ENCODE results near the gene GRM1. TPM values are rescaled to one million over a fixed set of nuclear protein-coding genes. Genes with fewer than 3 reads are reported as not detected.

GRM1 gene
- total RNA-seq = 0.21 and 0.75 TPM in 2 replicates
- polyA plus RNA-seq (2012) = 0.04 TPM

DNA sequence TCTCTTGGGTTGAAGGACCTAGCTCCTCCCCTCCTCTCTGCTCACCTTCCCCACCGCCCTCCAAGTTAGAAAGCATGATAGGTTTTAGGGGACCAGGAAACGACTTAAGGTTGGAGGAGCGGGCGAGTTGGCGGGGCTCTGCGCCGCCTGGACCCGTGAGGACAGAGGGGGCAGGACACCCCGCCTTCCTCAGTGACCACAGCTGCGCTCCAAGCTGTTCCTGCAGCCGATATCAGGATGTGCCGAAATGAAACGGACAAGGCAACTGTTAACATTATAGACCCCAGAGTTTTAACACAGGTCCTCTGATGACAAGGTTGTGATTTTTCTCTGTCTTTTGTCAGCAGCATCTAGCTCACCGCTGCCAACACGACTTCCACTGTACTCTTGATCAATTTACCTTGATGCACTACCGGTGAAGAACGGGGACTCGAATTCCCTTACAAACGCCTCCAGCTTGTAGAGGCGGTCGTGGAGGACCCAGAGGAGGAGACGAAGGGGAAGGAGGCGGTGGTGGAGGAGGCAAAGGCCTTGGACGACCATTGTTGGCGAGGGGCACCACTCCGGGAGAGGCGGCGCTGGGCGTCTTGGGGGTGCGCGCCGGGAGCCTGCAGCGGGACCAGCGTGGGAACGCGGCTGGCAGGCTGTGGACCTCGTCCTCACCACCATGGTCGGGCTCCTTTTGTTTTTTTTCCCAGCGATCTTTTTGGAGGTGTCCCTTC is at the start of gene GRM1:
Gene GRM1 (plus strand): TSS at position 212 of the 722 bp plus-strand sequence. CDS start 456 bp downstream, at position 668.
- no peak for DNase-seq (ENCODE audit: low read depth)

DNA sequence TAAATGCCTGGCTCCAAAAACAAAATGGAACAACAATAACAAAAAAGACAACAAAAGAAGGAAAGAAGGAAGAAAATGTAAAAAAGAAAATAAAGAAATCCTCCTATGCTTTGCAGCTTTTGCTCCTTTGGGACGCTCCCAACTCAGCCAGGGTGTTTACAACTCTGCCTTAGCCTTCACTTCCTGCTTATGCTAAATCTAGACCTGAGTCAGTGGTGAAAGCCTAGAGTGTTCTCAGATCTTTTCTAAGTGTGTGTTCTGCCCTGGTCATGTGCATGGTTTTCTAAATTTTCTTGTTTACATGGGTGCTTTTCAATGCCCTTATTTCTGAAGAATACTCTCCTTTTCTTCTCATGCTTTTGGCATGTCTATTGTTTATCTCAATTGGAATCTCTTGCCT is 19.5 kb upstream of the GRM1 start:
- DNase-seq (ENCODE audit: low read depth) = no peak

DNA sequence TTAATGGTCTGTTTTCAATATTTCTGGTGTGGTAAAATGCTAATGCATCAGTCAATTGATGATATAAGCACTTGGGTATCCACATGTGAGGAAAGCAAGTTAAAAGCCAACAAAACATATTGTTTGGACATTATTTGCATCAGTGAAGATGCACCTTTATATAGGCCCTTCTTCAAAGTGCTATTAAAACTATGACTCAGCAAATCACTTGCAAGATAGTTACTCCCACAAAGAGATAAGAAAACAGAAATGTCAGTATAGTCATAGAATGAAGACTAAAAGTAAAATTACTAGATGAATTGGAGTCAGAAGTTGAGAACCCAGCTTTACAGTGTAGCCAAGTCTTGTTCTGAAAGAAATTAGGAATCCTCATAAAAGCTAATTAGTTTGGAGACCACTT is 14.6 kb upstream of the GRM1 start:
- no peak for DNase-seq (ENCODE audit: low read depth)

DNA sequence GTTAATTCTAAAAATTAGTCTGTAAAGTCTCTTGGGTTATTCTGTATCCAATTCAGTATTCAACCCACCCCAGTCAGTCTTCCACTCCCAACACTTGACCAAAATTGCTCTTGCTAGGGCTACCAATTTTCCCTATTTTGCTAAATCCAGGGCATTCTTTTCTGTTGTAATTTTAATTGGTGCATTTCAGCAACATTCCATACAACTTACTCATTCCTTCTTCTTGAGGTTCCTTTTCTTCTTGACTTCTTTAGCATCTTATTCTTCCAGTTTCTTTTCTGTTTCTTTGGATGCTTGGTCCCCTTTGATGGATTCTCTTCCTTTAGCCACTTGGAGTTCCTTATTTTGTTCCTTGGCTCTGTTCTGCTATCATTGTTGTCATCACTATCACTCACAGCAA is 11.2 kb upstream of the GRM1 start:
- DNase-seq (ENCODE audit: low read depth) = no peak

DNA sequence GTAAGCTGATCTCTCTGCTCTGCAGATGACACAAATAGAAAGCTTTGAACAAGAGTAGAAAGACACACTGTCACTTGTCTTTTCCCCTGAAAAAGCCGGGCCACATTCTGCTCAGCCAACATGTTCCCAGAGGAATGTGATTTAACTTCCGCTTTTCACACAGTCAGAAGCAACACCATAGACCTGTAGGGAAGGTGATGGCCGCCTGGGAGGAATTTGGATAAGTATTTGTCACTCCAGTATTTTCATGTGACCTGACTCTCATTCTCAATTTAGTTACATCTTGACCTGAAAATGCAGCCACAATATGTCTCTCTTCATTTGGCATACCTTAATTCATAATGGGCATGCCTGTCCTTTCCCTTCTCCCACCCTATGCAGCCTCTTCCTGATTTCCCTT is 2.0 kb upstream of the GRM1 start:
- no peak for DNase-seq (ENCODE audit: low read depth)

DNA sequence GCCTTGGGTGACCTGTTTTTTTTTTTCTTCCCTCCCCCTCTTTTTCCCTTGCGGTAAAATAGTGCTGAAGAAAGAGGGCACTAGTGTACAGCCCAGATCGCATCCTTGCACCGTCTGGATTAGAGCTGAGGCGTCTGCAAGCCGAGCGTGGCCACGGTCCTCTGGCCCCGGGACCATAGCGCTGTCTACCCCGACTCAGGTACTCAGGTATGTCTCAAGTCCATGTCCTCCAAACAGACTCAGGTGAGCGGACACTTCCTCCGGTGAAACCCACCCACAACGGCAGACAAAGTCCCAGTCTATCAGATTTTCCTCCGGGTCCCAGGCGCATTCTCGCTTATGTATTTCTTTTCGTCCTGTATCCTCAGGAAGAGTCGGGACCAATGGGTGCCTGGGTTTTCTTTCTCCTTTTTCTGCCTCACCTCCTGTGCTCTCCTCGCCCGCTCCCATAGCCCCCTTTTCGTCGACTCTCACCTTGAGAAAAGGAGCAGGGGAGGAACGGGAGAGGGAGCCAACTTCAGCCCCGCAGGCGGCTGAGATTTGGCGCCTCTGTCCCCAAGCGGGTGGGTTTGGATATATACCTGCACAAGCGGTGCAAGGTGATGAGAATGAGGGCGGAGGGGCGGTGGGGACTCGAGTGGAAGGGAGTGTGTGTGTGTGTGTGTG is 1.1 kb upstream of the GRM1 start:
- DNase-seq (ENCODE audit: low read depth) = peak; percentile 3

DNA sequence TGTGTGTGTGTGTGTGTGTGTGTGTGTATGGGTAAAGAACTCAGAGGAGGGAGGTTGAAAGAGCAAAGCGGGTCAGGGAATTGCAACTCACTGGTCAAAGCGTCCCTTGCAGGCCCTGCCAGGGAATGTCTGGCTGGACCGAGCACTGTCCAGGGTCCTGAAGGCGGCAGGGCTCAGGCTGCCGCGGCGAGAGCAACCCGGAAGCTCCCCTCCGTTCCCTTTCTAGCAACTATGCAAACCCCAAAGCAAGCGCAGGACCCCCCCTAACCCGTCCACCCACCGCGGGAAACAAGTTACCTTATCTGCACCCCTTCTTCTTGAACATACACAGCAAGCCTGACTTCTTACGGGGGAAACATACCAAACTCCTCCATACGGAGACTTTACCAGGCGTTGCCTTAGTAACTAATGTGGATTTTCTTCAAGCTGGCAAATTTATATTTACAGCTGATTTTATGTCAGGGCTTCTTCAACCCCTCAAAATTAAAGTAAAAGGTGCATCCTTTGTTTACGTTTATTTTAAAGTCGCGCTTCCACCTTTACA is 538 bp upstream of the GRM1 start:
- peak; percentile 72 for DNase-seq (ENCODE audit: low read depth)

DNA sequence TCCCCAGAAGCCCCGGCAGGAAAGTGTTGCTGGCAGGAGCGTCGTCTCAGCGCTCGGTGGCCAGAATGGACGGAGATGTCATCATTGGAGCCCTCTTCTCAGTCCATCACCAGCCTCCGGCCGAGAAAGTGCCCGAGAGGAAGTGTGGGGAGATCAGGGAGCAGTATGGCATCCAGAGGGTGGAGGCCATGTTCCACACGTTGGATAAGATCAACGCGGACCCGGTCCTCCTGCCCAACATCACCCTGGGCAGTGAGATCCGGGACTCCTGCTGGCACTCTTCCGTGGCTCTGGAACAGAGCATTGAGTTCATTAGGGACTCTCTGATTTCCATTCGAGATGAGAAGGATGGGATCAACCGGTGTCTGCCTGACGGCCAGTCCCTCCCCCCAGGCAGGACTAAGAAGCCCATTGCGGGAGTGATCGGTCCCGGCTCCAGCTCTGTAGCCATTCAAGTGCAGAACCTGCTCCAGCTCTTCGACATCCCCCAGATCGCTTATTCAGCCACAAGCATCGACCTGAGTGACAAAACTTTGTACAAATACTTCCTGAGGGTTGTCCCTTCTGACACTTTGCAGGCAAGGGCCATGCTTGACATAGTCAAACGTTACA is 817 bp downstream of the GRM1 start:
- DNase-seq (ENCODE audit: low read depth) = no peak

DNA sequence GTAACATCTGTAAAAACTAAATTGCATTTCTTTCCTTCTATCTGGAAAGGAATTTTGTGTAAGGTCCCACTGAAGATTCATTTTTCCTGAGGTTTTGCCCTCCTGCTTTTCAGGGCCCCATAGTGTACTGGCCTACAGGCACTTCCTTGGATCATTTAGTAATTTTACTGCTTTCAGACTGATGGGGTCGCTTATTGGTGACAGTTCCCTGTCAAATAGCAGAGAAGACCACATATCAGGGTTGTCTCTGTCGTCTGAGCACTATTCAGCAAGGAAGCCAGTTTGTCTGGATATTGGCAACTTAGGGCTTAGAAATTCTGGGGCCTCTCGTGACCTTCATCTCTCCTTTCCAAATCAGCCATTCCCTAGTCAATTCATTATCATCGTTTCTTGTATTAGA is 3.5 kb downstream of the GRM1 start:
- DNase-seq (ENCODE audit: low read depth) = no peak

DNA sequence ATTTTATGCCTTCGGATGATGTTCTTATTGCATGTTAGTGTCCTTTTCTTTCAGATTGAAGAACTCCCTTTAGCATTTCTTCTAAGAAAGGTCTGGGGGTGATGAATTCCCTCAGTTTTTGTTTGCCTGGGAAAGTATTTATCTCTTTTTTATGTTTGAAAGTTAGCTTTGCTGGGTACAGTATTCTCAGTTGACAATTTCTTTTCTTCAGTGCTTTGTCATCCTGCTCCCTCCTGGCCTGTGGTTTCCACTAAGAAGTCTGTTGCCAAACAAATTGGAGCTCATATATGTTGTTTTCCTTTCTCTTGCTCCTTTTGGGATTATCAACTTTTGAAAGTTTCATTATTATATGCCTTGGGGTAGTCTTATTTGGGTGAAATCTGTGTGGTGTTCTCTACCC is 11.5 kb downstream of the GRM1 start:
- DNase-seq (ENCODE audit: low read depth) = no peak

DNA sequence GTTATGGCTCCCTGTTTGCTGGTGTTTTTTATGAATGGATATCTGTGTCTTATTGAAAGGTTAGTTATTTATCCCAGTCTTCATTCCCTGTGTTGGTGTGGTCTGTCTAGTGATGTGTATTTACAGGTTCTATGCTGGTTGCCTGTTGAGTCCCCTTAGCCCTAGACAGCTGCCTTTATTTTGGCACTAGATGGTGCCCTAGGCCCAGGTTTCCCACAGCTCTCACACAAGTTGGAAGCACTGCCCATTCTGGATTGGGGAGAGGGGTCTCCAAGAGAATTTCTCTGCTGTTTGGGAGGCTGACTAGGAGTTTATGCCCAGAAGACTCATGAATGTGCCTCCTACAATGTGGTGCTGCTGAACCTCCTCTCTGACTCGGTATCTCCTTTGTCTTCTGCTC is 12.4 kb downstream of the GRM1 start:
- DNase-seq (ENCODE audit: low read depth) = peak; percentile 38

DNA sequence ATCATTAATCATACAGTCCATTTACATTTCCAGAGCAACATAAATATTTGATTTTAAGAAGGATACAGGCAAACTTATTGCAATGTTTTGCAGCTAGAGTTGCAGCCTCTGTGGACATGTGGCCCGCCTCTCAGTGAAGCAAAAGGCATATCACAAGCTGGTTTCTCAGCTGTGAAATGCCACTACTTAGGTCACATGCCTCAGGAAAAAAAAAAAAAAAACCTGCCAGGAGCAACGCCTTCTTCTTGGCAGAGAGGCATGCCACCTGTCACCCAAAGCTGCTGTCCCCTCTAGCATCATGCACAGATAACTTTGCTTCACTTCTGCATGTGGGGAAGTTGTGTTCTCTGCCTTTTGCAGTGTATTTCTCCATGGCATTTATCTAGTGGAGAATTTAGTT is 18.5 kb downstream of the GRM1 start:
- peak; percentile 49 for DNase-seq (ENCODE audit: low read depth)

DNA sequence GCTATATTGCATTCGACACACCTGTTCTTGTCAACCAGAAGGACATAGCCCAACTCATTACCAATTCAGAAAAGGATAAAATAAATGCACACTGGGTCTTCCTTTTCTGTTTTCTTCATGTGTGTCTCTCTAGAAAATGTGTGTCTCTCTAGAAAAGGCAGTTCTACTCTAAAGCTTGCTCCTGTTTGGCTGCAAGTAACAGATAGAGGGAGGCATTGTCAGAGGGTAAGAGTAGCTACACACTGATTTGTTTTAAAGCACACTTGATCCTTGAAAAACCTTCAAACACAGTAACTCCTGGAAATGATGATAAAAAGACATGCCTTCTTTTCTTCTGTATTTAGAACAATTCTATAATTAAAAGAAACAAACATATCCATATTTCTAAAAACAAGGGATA is 21.3 kb downstream of the GRM1 start:
- no peak for DNase-seq (ENCODE audit: low read depth)

DNA sequence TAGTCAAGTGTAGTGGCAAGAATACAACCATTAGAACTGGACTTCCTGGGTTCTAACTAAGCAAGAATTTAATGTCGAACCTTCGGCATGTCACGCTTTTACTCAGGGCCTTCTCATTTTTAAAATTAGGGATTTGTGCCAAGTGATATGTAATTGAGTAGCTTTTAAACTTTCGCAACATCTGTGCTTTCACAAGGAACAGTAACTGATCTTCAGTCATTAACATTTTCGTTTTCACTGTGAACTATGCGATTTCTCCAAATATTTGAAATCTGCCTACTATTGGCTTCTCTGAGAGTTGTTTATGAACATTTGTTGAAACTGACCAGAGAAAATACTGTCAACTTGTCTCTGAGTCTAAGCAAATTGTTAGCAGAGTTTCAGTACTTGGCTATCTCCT is 27.6 kb downstream of the GRM1 start:
- peak; percentile 14 for DNase-seq (ENCODE audit: low read depth)

DNA sequence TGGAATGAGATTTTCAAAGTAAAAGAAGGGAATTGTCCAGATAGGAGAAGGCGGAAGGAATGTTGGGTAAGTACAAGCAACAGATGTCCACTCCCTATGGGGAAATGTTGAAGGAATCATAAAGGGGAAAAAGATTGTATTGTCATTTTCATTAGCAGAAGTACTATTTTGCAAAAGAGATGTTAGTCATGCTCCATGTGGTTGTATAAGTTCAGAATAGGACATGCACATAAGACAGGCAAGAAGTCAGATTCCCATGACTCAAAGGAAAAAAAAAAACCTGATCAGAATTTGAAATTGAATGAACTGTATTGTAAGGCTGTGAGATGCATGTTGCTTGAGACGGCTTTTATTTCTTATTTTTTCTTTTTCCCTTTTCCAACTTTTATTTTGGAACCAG is 36.8 kb downstream of the GRM1 start:
- no peak for DNase-seq (ENCODE audit: low read depth)

DNA sequence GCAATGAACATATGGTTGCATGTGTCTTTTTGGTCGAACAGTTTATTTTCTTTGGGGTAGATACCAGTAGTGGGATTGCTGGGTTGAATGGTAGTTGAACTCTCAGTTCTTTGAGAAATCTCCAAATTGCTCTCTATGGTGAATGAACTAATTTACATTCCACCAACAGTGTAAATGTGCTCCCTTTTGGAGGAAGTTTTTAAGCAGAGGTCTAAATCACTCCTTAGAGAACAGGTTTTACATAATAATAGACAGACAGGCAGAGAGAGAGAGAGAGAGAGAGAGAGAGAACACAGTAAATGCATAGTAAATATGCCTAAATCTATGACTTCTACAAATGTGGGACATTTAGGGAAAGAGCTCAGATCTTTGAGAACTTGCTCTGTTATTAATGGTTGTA is 37.6 kb downstream of the GRM1 start:
- no peak for DNase-seq (ENCODE audit: low read depth)

DNA sequence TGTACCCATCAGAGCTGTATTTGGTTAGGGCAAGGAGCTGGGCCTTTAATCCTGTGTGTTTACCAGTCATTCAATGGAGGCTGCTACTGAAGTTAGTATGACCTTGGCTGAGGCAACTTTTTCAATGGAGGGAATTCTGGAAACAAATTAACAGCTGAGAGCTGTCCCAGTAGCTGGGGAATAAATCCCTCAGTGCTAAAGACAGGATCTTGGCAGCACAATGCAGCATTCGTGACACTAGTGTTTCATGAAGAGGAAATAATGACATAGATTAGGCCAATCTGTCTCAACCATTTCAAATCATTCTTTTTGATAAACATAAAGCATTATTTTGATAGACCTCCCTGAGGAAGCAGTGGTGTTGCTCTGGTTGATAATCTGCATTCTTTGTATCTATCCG is 42.9 kb downstream of the GRM1 start:
- no peak for DNase-seq (ENCODE audit: low read depth)

DNA sequence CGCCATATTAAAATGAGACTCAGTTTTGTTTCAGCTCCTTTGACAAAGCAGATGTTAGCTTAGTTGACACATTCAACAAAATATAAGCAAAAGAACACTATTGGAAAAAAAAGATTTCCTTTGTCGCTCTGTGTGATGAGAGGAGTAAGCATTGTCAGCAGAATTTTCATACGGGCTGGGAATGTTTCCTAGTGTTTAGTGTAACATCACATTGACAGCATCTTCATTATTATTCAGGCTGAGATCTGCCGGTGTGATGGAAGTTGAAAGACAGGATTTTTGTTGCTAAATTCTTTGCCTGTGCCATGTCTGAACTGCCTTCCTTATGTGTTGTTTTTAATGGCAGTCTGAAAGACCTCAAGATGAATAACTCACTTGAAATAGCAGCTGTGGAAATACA is 49.1 kb downstream of the GRM1 start:
- no peak for DNase-seq (ENCODE audit: low read depth)

DNA sequence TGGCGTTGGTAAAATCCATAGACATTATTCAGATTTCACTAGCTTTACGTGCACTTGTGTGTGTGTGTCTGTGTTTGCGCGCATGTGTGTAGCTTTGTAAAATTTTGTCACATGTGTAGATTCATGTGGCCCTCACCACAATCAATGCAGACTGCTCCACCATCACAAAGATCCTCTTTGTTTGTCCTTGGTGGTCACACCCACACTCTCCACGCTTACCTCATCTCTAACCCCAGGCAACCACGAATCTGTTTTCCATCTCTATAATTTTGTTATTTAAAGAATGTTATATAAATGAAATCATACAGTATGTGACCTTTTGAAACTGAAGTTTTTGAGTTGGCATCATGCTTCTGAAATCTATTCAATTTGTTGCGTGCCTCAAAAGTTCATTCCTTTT is 58.5 kb downstream of the GRM1 start:
- DNase-seq (ENCODE audit: low read depth) = no peak

DNA sequence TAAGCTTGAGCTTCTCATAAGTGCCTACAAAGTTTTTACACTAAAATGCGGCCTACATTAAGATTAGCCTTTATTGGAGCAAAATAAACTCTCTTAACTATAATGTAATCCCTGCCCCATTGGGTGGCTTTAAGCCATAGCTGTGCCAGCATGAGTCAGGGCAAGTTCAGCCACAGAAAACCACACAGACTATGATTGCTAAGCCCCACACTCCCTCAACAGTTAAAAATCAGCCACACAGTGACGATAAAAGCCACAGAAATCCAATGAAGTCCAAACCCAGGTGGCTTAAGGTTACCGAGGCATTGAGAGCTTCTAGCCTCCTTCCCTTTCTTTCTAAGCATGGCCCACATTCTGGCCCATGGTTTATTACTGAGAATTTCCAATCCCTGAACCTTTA is 61.6 kb downstream of the GRM1 start:
- DNase-seq (ENCODE audit: low read depth) = peak; percentile 83

DNA sequence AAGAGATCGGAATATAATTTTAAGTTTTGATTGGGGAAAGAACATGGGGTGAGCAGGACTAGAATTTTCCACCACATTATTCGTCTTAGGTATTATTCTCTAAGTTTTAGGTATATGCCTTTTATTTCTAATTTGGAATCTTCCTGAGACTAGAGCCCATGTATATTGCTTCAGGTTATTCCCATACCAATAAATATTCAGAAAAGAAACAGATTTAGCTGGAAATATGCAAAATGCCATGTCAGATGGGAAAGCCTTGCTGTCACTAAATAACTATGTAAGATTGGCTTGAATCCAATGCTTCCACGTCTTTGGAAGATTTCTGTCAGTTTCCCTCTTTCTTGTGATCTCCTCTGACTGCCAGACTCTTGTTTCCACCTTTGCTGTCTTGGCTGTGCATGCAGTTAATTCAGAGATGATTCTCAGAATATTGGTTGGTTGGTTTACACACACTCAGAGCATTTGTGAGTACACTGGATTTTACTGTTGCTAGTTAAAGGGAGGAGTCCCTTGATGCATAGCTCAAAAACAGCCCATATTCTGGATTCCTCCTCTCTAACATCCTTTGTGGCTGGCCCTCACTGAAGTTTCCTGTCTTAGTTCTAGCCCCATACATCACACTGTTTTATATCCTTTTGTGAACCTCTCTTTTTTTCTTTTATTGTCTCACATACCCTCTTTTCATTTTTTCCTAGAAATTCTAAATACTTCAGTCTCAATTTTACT is 64.3 kb downstream of the GRM1 start:
- no peak for DNase-seq (ENCODE audit: low read depth)

DNA sequence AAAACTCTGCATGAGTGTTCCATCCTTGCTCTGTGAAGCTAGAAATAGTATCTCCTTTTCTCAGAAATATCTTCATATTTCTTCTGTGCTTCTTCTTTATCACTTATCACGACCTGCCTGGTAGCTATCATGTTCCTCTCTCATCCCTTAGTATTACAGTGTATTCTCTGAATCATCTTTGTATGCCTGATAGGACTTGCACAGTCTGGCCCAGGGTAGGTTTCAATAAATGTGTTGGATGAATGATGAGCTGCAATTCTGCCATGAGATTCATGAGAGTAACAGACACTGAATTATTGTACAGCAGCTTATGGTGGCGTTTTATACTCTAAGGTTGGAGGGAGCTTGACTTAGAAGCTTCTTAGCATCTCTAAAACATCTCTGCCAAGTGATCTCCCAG is 66.6 kb downstream of the GRM1 start:
- DNase-seq (ENCODE audit: low read depth) = no peak

Measured in myocyte (in vitro differentiated cells).